ENCODE data around the gene NPAS3.

GRCh38 chr14:33736299-33736825, 797.7 kb downstream of the NPAS3 start:
- TF ChIP-seq CTCF (IDR thresholded peaks at IDR 0.05 in 8 of 11, conservative IDR thresholded peaks at IDR 0.05 in 3 of 11) = no peak
- no peak for TF ChIP-seq POLR2A (IDR thresholded peaks at IDR 0.05)
- TF ChIP-seq POLR2AphosphoS5 (IDR thresholded peaks at IDR 0.05) = no peak
